HG03196 (cell line): Measurements from ENCODE around the gene CILP2.

Experiments used
- ATAC-seq: cut with Tn5 transposase; IDR thresholded peaks from one replicate; pipeline ENCODE4 v1.9.1; 2021; ENCODE audit not compliant: unreplicated experiment

CILP2 gene

GRCh38 chr19:19562665-19563347, 24.7 kb downstream of the CILP2 start:
- no peak for ATAC-seq

GRCh38 chr19:19563348-19563848, 25.3 kb downstream of the CILP2 start:
- no peak for ATAC-seq

- ATAC-seq = no peak
Measured at GRCh38 chr19:19566306-19566705, 28.2 kb downstream of the CILP2 start.

- no peak for ATAC-seq
Measured at GRCh38 chr19:19567391-19567790, 29.3 kb downstream of the CILP2 start.

- ATAC-seq = no peak
Measured at GRCh38 chr19:19568802-19569756, 31.0 kb downstream of the CILP2 start.

GRCh38 chr19:19570571-19570970, 32.5 kb downstream of the CILP2 start:
- no peak for ATAC-seq

- ATAC-seq = no peak
Measured at GRCh38 chr19:19571071-19571786, 33.2 kb downstream of the CILP2 start.

GRCh38 chr19:19575411-19575810, 37.3 kb downstream of the CILP2 start:
- no peak for ATAC-seq

GRCh38 chr19:19578252-19578651, 40.2 kb downstream of the CILP2 start:
- no peak for ATAC-seq

- no peak for ATAC-seq
Measured at GRCh38 chr19:19579533-19580361, 41.7 kb downstream of the CILP2 start.

- no peak for ATAC-seq
Measured at GRCh38 chr19:19580418-19580817, 42.4 kb downstream of the CILP2 start.

- ATAC-seq = no peak
Measured at GRCh38 chr19:19581391-19581790, 43.3 kb downstream of the CILP2 start.

- ATAC-seq = no peak
Measured at GRCh38 chr19:19582471-19582870, 44.4 kb downstream of the CILP2 start.

- ATAC-seq = no peak
Measured at GRCh38 chr19:19584356-19584755, 46.3 kb downstream of the CILP2 start.

- ATAC-seq = no peak
Measured at GRCh38 chr19:19587771-19588170, 49.7 kb downstream of the CILP2 start.

- ATAC-seq = no peak
Measured at GRCh38 chr19:19588546-19588945, 50.5 kb downstream of the CILP2 start.

- ATAC-seq = no peak
Measured at GRCh38 chr19:19591133-19591825, 53.2 kb downstream of the CILP2 start.

GRCh38 chr19:19592690-19593089, 54.6 kb downstream of the CILP2 start:
- ATAC-seq = no peak

- ATAC-seq = no peak
Measured at GRCh38 chr19:19594381-19594780, 56.3 kb downstream of the CILP2 start.

- no peak for ATAC-seq
Measured at GRCh38 chr19:19595171-19595701, 57.2 kb downstream of the CILP2 start.
